WERI-Rb-1 (cell line): ENCODE measurements around the gene NEURL3.
A peak's percentile ranks its signal among the peaks of the same experiment; 100 is the strongest.

Source experiments
- DNase-seq: peaks from one replicate; pipeline ENCODE4 v3.0.0-alpha.2; 2020
- H3K27ac ChIP-seq: fragments of 250-450 bp; sonication (Bioruptor Pico); 2 replicates; pipeline ENCODE4 v1.5.1; 2020; ENCODE audit warnings: mild to moderate bottlenecking, moderate library complexity
- H3K27me3 ChIP-seq: fragments of 250-450 bp; sonication (Bioruptor Pico); 2 replicates; pipeline ENCODE4 v1.5.1; 2021; ENCODE audit warnings: mild to moderate bottlenecking, low read depth, moderate library complexity; ENCODE audit not compliant: insufficient read depth, severe bottlenecking
- H3K36me3 ChIP-seq: fragments of 250-450 bp; sonication (Bioruptor Pico); 2 replicates; pipeline ENCODE4 v1.5.1; 2020; ENCODE audit warnings: mild to moderate bottlenecking, moderate library complexity
- H3K4me3 ChIP-seq: 2 replicates; pipeline ENCODE4 v1.5.1; 2011; ENCODE audit warnings: low read depth, mild to moderate bottlenecking, control low read depth, low read length
- H3K9me3 ChIP-seq: fragments of 250-450 bp; sonication (Bioruptor Pico); 2 replicates; pipeline ENCODE4 v1.5.1; 2021; ENCODE audit warnings: mild to moderate bottlenecking, moderate library complexity; ENCODE audit not compliant: severe bottlenecking
- TF ChIP-seq, protein P1 (sequence below): IDR thresholded peaks from 2 replicates; pipeline ENCODE4 v1.5.1; 2011; ENCODE audit warnings: low read depth, mild to moderate bottlenecking, control low read depth, inconsistent platforms, low read length

The NEURL3 gene

DNA sequence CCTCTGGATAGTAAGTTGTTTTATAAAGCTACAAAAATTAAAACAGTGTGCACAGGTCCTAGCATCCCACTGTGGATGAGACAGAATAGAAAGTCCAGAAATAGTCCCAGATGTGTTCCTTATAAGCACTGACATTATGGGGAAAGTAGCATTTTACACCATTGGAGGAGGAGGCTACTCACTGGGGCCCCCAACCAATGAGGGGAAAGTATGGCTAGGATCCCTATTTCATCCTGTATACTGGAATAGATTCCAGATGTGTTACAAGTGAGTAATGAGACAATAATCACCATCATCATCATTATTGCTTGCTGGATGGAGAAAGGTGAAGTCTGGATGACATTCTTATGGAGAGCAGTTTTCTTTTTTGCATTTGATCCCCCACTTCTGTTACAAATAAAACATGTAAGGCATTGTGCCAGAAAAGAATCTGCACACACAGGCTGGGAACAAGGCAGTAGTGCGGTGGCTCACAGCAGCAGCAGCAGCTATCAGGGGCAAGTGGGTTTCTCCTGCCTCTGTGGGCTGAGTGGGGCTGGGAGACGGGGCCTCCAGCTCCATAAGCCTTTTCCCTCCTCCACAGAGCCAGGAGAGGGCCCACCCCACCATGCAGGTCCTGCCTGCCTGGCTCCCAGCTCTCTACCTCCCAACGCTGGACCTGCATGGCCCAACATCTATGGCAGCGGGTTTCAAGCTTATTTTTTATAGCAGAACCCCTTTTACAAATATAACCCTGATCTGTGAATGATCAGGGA lies 36.4 kb upstream of the NEURL3 start:
- TF ChIP-seq, protein P1, sequence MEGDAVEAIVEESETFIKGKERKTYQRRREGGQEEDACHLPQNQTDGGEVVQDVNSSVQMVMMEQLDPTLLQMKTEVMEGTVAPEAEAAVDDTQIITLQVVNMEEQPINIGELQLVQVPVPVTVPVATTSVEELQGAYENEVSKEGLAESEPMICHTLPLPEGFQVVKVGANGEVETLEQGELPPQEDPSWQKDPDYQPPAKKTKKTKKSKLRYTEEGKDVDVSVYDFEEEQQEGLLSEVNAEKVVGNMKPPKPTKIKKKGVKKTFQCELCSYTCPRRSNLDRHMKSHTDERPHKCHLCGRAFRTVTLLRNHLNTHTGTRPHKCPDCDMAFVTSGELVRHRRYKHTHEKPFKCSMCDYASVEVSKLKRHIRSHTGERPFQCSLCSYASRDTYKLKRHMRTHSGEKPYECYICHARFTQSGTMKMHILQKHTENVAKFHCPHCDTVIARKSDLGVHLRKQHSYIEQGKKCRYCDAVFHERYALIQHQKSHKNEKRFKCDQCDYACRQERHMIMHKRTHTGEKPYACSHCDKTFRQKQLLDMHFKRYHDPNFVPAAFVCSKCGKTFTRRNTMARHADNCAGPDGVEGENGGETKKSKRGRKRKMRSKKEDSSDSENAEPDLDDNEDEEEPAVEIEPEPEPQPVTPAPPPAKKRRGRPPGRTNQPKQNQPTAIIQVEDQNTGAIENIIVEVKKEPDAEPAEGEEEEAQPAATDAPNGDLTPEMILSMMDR: no peak
- Histone ChIP-seq H3K4me3 (no peak overlapping the region), H3K36me3 (no peaks in the 10 kb centered on the region), H3K9me3 (peaks cover 6% of the 10 kb centered on the region), H3K27ac (no peak overlapping the region), H3K27me3 (peaks cover 13% of the 10 kb centered on the region)
- no peak for DNase-seq

DNA sequence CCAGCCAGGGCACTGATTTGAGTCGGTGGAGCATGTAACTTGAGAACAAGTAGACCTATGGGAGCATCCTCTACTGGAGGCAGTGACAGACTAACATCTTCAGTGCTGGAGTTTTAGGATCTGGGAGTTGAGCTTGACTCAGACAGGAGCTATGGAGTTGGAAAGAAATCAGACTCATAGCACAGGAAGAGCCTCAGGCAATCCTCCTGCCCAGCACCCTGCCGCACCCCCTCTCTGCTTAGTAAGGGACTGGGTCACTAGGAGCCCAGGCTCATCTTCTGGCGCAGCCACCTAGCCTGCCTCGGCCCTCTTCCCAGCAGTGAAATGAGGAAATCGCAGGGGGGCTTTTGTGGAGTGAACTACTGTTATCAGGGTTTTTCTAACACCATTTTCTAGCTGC lies 35.0 kb upstream of the NEURL3 start:
- TF ChIP-seq, protein P1: no peak
- no peak for DNase-seq
- Histone ChIP-seq H3K27me3 (peaks cover 13% of the 10 kb centered on the region), H3K9me3 (no peaks in the 10 kb centered on the region), H3K36me3 (no peaks in the 10 kb centered on the region), H3K27ac (no peak overlapping the region), H3K4me3 (no peak overlapping the region)

DNA sequence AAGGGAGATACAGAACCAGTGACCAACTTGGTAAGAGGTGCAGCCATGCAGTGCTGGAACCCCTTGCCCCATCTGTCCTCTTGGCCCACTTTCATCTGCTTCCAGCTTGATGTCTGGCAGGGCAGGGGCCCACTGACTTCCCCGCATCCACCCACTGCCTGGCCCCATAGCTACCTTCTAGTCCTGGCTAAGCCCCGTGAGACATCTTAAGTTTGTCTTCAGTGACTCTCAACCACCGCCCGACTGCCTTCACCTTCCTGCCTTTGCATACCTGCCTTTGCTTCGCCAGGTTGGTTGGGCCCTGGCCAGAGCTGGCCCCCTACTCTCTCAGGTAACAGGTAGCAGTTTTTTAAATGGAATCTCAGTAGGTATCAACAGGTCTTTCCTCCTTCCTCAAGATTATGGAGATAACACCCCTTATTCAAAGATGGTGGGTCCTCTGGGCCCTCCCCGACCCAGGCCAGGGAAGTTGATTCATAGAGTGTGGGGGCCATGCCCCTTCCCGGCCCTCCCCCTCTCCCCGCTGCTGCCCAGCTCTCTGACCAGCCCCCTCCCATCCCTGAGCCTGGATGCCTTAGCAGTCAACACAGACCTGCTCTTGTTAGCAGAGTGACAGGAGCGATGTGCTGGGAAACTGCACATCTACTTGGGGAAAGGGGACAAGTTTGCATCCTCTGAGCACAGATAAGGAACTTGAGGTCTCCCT lies 34.2 kb upstream of the NEURL3 start:
- H3K27me3 ChIP-seq: peaks cover 13% of the 10 kb centered on the region
- TF ChIP-seq, protein P1: no peak
- no peak overlapping the region for H3K4me3 ChIP-seq
- DNase-seq: no peak
- no peaks in the 10 kb centered on the region for H3K36me3 ChIP-seq
- H3K9me3 ChIP-seq: no peaks in the 10 kb centered on the region
- H3K27ac ChIP-seq: no peak overlapping the region

DNA sequence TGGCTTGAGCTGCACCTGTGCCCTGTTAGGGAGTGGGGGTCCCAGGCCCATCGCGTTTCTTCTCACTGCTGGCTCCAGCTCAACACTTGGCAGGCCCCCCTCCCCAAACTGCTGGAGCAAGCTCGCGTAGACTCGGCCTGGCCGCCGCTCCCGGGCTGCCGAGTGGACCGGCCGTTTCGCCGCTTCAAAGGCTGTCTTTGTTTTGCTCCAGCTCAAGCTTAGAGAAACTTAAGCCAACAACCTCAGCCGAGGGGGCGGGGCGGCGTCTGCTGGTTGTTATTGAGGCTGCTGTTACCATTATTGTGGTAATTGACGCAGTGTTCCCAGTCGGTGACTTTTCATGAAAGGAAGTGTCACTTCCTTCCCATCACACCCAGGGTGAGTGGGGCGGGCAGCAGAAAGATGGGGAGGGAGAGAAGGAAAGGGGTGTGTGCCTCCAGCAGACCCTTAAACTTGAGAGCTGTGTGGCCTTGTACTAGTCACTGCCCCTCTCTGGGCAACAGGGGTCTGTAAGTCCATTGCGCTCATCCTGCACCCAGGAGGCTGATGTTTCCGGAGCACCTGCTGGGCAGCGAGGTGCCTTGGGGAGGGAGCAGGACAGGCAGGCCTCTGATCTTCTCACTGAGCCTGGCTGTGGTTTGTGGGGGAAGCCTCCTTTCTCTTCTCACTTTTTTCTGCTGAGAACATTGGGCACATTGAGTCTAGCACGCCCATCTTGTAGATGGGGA lies 33.5 kb upstream of the NEURL3 start:
- peaks cover 13% of the 10 kb centered on the region for H3K27me3 ChIP-seq
- no peaks in the 10 kb centered on the region for H3K9me3 ChIP-seq
- peak overlapping the region; percentile 58 for H3K4me3 ChIP-seq
- DNase-seq: peak; percentile 74
- H3K36me3 ChIP-seq: no peaks in the 10 kb centered on the region
- TF ChIP-seq, protein P1: no peak
- no peak overlapping the region for H3K27ac ChIP-seq

DNA sequence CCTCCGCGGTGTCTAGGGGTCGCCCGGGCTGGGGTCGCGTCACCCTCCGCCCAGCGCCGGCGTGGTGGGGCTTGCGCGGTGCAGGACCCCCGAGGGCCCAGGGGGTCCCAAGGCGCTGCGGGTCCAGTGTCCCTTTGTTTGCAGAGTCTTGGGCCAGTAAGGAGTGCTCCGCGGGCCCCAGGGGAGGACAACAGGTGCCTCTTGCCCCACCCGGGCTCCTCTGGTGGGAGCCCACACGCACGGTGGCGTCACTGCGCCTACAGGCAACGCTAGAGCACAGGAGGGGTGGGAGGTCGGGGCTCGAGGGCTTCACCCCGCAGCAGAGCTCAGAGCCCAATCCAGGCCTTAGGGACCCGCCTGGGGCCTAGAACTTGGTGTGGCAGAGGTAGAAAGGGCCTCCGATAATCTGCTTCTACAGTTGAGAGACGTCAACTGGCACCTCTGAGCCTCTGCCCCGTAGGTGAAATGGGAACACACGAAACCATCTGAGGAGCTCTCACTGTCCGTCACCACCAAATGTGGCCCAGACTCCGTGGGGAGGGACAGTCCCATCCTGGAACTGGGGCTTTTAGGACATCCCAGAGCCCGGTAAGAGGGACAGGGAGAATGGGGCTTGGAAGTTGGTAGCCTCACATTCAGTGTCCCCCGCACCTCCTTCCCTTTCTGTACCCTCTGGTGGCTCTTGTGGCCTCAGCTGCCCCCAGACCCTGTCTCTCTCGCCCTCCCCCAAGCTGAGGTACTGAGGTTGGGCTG lies 32.8 kb upstream of the NEURL3 start:
- Histone ChIP-seq H3K4me3 (peak overlapping the region; percentile 58), H3K9me3 (no peaks in the 10 kb centered on the region), H3K27ac (no peak overlapping the region), H3K36me3 (no peaks in the 10 kb centered on the region), H3K27me3 (peaks cover 13% of the 10 kb centered on the region)
- TF ChIP-seq, protein P1: no peak
- no peak for DNase-seq
